ENCODE results near the gene SART1. TPM values are rescaled to one million over a fixed set of nuclear protein-coding genes. Genes with fewer than 3 reads are reported as not detected.

SART1 gene
- total RNA-seq, 1 experiment from 2014 or later: 67.4 TPM

- Mint-ChIP-seq H3K36me3 (ENCODE audit: insufficient read depth, unreplicated experiment) (peaks cover 14% of the 10 kb centered on the region), H3K9me3 (ENCODE audit: unreplicated experiment) (no peaks in the 10 kb centered on the region), H3K4me1 (ENCODE audit: insufficient read depth, unreplicated experiment) (peaks cover 32% of the 10 kb centered on the region), H3K27me3 (ENCODE audit: insufficient read depth, unreplicated experiment) (no peaks in the 10 kb centered on the region), H3K4me3 (ENCODE audit: unreplicated experiment) (peak overlapping the region; percentile 89), H3K27ac (ENCODE audit: low read depth, unreplicated experiment) (peak overlapping the region; percentile 81)
- BruUV-seq (replicated peaks): no TSS peak
- DNase-seq (ENCODE audit: unreplicated experiment): peak; percentile 27
- no peak for TF ChIP-seq CTCF (IDR thresholded peaks at IDR 0.05; ENCODE audit: unreplicated experiment)
- ChIA-PET CTCF (interaction anchor here (0.7 to 1.4 kb wide), 2 partner anchors 22 to 31 kb away, joined by 4 read pairs; partner anchors contain the start of gene FIBP), POLR2A (interaction anchor here (0.6 to 2.8 kb wide), 15 partner anchors 9 to 1260 kb away, joined by 3 to 22 read pairs (median 5); partner anchors contain the start of genes CCDC85B, CFL1, FIBP and FOSL1)
- intact Hi-C loops (cut with micrococcal nuclease): loop anchor here (1.0 to 5.0 kb wide), 3 partner anchors 19 to 257 kb away; partner anchors contain the start of genes FOSL1 and RELA
Observed at GRCh38 chr11:65919573-65920371, 41.8 kb upstream of the SART1 start.

- ChIA-PET CTCF (interaction anchor here (0.6 to 1.4 kb wide), 3 partner anchors 22 to 38 kb away, joined by 3 to 4 read pairs (median 4); partner anchors contain the start of gene FIBP), POLR2A (interaction anchor here (0.6 to 2.8 kb wide), 14 partner anchors 8 to 258 kb away, joined by 3 to 22 read pairs (median 5); partner anchors contain the start of genes CCDC85B, CFL1, FIBP and FOSL1)
- no TSS peak for BruUV-seq (replicated peaks)
- H3K4me3 Mint-ChIP-seq (ENCODE audit: unreplicated experiment): peak overlapping the region; percentile 89
- peaks cover 26% of the 10 kb centered on the region for H3K4me1 Mint-ChIP-seq (ENCODE audit: insufficient read depth, unreplicated experiment)
- no peak for DNase-seq (ENCODE audit: unreplicated experiment)
- no peaks in the 10 kb centered on the region for H3K27me3 Mint-ChIP-seq (ENCODE audit: insufficient read depth, unreplicated experiment)
- no peak for TF ChIP-seq CTCF (IDR thresholded peaks at IDR 0.05; ENCODE audit: unreplicated experiment)
- intact Hi-C loops (cut with micrococcal nuclease): loop anchor here (1.0 kb wide), 1 partner anchor 20 kb away; the partner anchor contains the start of gene FOSL1
- H3K36me3 Mint-ChIP-seq (ENCODE audit: insufficient read depth, unreplicated experiment): peaks cover 14% of the 10 kb centered on the region
- no peaks in the 10 kb centered on the region for H3K9me3 Mint-ChIP-seq (ENCODE audit: unreplicated experiment)
- peak overlapping the region; percentile 81 for H3K27ac Mint-ChIP-seq (ENCODE audit: low read depth, unreplicated experiment)
Observed at GRCh38 chr11:65920372-65920802, 41.1 kb upstream of the SART1 start.

DNA sequence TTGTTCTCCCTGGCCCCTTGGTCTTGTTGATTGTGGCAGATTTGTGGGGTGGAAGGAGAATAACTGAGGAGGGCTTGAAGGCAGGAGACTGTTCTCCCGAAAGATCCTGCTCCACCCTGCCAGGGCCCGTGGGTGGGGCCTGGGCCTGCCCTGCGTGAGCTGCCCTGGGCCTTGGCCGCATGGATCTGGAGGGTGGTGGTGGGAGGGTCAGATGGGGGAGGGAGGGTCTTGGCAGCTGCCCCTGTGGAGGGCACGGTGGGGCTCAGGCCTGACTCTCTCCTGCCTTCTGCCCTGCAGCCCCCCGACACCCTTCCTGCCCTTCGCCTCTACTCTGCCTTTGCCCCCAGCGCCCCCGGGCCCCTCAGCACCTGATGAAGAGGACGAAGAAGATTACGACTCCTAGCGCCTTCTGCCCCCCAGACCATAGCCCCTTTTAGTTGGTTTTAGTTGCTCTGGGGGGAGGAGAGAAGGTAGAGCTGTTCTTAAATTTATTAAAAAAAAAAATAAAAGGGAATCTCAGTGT is 40.4 kb upstream of the SART1 start:
- Mint-ChIP-seq H3K27ac (ENCODE audit: low read depth, unreplicated experiment) (no peak overlapping the region), H3K9me3 (ENCODE audit: unreplicated experiment) (no peaks in the 10 kb centered on the region), H3K36me3 (ENCODE audit: insufficient read depth, unreplicated experiment) (peaks cover 14% of the 10 kb centered on the region), H3K27me3 (ENCODE audit: insufficient read depth, unreplicated experiment) (no peaks in the 10 kb centered on the region), H3K4me1 (ENCODE audit: insufficient read depth, unreplicated experiment) (peaks cover 20% of the 10 kb centered on the region), H3K4me3 (ENCODE audit: unreplicated experiment) (peak overlapping the region; percentile 89)
- CTCF ChIA-PET: interaction anchor here (0.6 to 1.4 kb wide), 3 partner anchors 32 to 37 kb away, joined by 3 to 4 read pairs (median 4); partner anchors contain the start of gene FIBP
- TF ChIP-seq CTCF (IDR thresholded peaks at IDR 0.05; ENCODE audit: unreplicated experiment): no peak
- POLR2A ChIA-PET: interaction anchor here (0.9 to 2.8 kb wide), 10 partner anchors 22 to 258 kb away, joined by 3 to 22 read pairs (median 6); partner anchors contain the start of genes CCDC85B, CFL1, FIBP and FOSL1
- no peak for DNase-seq (ENCODE audit: unreplicated experiment)
- no TSS peak for BruUV-seq (replicated peaks)
- intact Hi-C loops (cut with micrococcal nuclease): no loop called here

GRCh38 chr11:65921876-65922275 is 39.7 kb upstream of the SART1 start:
- no peak overlapping the region for H3K4me3 Mint-ChIP-seq (ENCODE audit: unreplicated experiment)
- intact Hi-C loops (cut with micrococcal nuclease): no loop called here
- DNase-seq (ENCODE audit: unreplicated experiment): no peak
- H3K36me3 Mint-ChIP-seq (ENCODE audit: insufficient read depth, unreplicated experiment): peaks cover 14% of the 10 kb centered on the region
- ChIA-PET POLR2A (interaction anchor here (0.9 to 2.8 kb wide), 3 partner anchors 22 to 40 kb away, joined by 3 to 22 read pairs (median 3); partner anchors contain the start of gene FOSL1), CTCF (interaction anchor here (0.7 to 2.7 kb wide), 3 partner anchors 34 to 37 kb away, joined by 4 to 8 read pairs (median 5); partner anchors contain the start of gene FIBP)
- no peaks in the 10 kb centered on the region for H3K9me3 Mint-ChIP-seq (ENCODE audit: unreplicated experiment)
- no peaks in the 10 kb centered on the region for H3K27me3 Mint-ChIP-seq (ENCODE audit: insufficient read depth, unreplicated experiment)
- peaks cover 12% of the 10 kb centered on the region for H3K4me1 Mint-ChIP-seq (ENCODE audit: insufficient read depth, unreplicated experiment)
- no peak overlapping the region for H3K27ac Mint-ChIP-seq (ENCODE audit: low read depth, unreplicated experiment)
- no TSS peak for BruUV-seq (replicated peaks)
- TF ChIP-seq CTCF (IDR thresholded peaks at IDR 0.05; ENCODE audit: unreplicated experiment): no peak

All from MCF 10A (cell line).